HepG2 (cell line): ENCODE measurements around the gene RERE. TPM values are rescaled to one million over a fixed set of nuclear protein-coding genes. Genes with fewer than 3 reads are reported as not detected.
A peak's percentile ranks its signal among the peaks of the same experiment; 100 is the strongest.

Experiments used
- FOXP1 ChIP-seq, 2 experiments: fragments of 450-650 bp in 1 of 2; IDR thresholded peaks; 2 replicates each; pipeline ENCODE4 v1.6.1; 2017 to 2018; ENCODE audit warnings: antibody characterized with exemption in 1 of 2
- HDAC2 ChIP-seq: sonication (generic); formaldehyde crosslinking; IDR thresholded peaks from 2 replicates; pipeline ENCODE4 v1.4.0; 2020; ENCODE audit warnings: missing genetic modification reagents
- SPEN ChIP-seq: sonication (generic); formaldehyde crosslinking; IDR thresholded peaks from 2 replicates; pipeline ENCODE4 v1.5.1; 2020; ENCODE audit warnings: low read depth, mild to moderate bottlenecking, missing genetic modification reagents
- ZNF572 ChIP-seq: sonication (generic); formaldehyde crosslinking; IDR thresholded peaks from 2 replicates; pipeline ENCODE4 v1.5.1; 2020; ENCODE audit warnings: mild to moderate bottlenecking, missing genetic modification reagents
- polyA plus RNA-seq, 8 experiments: library from polyadenylated mRNA; depleted of rRNA in 3 of 8; stranded (reverse) in 7 of 8; unstranded in 1 of 8; fragments of >200 nt; fragmentation: Illumina TruSeq in 4 of 8; extraction: Trizol in 4 of 8; gene quantifications; 2 replicates each; pipeline versions ENCODE4 v1.2.1 to v1.2.3, GENCODE V29; 2011 to 2016; ENCODE audit warnings: low read depth in 4 of 8, missing spikeins in 1 of 8, mixed read lengths in 1 of 8; ENCODE audit not compliant: insufficient read depth in 1 of 8
- total RNA-seq, 5 experiments: library from RNA; depleted of rRNA; stranded (reverse); fragments of >200 nt; fragmentation: Illumina TruSeq; extraction: Trizol; gene quantifications; 2 replicates each; pipeline ENCODE4 v1.2.3, GENCODE V29; 2016; ENCODE audit warnings: low read depth in 1 of 5
- TF ChIP-seq, protein P1 (sequence below): sonication (generic); formaldehyde crosslinking; IDR thresholded peaks from 2 replicates; pipeline ENCODE4 v1.9.0; 2021; ENCODE audit warnings: mild to moderate bottlenecking, missing genetic modification reagents
- TF ChIP-seq, protein P2 (sequence below): IDR thresholded peaks from 2 replicates; pipeline ENCODE4 v1.6.1; 2012; ENCODE audit warnings: low read length, improper control_type of control experiment
- TF ChIP-seq, protein P3 (sequence below): sonication (generic); formaldehyde crosslinking; IDR thresholded peaks from 2 replicates; pipeline ENCODE4 v1.9.0; 2021; ENCODE audit warnings: missing genetic modification reagents, borderline replicate concordance
- TF ChIP-seq, protein P4 (sequence below): IDR thresholded peaks from 2 replicates; pipeline ENCODE4 v1.6.1; 2016; ENCODE audit warnings: missing compliant biosample characterization, missing genetic modification reagents, borderline replicate concordance
- TF ChIP-seq, protein P5 (sequence below): sonication (generic); formaldehyde crosslinking; IDR thresholded peaks from 2 replicates; pipeline ENCODE4 v1.5.0; 2020; ENCODE audit warnings: missing genetic modification reagents, mild to moderate bottlenecking, borderline replicate concordance

RERE gene
- total and polyA plus RNA-seq, 2 of the 13 experiments (the other 11 are each of a cell fraction or from before 2014, with no cell fraction given), result 18.3 to 21.9 TPM

DNA sequence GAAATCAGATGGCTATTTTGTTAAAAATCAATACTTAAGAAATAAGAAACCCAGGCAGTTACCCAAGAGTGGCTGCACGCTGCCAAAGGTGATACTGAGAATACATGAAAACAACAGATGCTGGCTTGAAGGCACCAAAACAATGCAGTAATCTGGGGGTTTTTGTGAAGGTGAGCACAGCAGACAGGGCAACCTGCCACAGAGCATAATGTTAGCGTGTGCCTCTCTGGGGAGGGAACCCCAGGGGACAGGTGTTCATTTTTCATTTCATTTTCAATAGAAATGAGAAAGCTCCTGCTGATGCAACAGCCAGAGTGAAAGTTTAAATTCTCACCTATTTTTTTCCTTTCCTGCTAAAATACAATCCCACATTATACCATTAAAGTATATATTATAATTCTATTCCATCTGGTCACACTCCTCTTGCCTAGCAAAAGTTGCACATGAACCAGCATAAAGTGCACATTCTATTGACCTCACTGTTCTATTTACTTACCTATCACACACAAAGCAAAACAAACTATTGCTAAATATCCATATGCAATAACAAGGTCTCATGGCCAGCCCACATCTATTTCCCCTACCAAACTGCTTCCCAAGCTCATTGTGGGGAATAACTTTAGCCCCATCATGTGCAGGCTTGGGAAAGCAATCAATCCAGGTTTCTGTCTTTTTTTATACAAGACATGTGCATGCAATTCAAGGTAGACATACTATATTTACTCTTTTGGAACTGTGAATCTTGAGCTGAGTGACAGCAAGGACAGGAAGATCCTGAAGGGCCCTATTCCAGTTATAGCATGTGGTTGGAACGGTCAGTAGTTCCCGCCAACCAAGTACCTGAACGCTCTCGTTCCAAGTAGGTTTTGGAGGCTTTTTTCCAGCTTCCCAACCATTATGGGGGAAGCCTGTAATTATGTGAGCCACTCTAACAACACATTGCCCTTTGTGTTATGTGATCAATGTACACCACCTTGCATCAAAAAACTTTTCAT lies 173.6 kb downstream of the RERE start (continued):
- TF ChIP-seq, protein P1, sequence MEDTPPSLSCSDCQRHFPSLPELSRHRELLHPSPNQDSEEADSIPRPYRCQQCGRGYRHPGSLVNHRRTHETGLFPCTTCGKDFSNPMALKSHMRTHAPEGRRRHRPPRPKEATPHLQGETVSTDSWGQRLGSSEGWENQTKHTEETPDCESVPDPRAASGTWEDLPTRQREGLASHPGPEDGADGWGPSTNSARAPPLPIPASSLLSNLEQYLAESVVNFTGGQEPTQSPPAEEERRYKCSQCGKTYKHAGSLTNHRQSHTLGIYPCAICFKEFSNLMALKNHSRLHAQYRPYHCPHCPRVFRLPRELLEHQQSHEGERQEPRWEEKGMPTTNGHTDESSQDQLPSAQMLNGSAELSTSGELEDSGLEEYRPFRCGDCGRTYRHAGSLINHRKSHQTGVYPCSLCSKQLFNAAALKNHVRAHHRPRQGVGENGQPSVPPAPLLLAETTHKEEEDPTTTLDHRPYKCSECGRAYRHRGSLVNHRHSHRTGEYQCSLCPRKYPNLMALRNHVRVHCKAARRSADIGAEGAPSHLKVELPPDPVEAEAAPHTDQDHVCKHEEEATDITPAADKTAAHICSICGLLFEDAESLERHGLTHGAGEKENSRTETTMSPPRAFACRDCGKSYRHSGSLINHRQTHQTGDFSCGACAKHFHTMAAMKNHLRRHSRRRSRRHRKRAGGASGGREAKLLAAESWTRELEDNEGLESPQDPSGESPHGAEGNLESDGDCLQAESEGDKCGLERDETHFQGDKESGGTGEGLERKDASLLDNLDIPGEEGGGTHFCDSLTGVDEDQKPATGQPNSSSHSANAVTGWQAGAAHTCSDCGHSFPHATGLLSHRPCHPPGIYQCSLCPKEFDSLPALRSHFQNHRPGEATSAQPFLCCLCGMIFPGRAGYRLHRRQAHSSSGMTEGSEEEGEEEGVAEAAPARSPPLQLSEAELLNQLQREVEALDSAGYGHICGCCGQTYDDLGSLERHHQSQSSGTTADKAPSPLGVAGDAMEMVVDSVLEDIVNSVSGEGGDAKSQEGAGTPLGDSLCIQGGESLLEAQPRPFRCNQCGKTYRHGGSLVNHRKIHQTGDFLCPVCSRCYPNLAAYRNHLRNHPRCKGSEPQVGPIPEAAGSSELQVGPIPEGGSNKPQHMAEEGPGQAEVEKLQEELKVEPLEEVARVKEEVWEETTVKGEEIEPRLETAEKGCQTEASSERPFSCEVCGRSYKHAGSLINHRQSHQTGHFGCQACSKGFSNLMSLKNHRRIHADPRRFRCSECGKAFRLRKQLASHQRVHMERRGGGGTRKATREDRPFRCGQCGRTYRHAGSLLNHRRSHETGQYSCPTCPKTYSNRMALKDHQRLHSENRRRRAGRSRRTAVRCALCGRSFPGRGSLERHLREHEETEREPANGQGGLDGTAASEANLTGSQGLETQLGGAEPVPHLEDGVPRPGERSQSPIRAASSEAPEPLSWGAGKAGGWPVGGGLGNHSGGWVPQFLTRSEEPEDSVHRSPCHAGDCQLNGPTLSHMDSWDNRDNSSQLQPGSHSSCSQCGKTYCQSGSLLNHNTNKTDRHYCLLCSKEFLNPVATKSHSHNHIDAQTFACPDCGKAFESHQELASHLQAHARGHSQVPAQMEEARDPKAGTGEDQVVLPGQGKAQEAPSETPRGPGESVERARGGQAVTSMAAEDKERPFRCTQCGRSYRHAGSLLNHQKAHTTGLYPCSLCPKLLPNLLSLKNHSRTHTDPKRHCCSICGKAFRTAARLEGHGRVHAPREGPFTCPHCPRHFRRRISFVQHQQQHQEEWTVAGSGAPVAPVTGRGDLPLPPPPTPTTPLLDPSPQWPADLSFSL (CRISPR knock-in tag), result no peak
- TF ChIP-seq, protein P2, sequence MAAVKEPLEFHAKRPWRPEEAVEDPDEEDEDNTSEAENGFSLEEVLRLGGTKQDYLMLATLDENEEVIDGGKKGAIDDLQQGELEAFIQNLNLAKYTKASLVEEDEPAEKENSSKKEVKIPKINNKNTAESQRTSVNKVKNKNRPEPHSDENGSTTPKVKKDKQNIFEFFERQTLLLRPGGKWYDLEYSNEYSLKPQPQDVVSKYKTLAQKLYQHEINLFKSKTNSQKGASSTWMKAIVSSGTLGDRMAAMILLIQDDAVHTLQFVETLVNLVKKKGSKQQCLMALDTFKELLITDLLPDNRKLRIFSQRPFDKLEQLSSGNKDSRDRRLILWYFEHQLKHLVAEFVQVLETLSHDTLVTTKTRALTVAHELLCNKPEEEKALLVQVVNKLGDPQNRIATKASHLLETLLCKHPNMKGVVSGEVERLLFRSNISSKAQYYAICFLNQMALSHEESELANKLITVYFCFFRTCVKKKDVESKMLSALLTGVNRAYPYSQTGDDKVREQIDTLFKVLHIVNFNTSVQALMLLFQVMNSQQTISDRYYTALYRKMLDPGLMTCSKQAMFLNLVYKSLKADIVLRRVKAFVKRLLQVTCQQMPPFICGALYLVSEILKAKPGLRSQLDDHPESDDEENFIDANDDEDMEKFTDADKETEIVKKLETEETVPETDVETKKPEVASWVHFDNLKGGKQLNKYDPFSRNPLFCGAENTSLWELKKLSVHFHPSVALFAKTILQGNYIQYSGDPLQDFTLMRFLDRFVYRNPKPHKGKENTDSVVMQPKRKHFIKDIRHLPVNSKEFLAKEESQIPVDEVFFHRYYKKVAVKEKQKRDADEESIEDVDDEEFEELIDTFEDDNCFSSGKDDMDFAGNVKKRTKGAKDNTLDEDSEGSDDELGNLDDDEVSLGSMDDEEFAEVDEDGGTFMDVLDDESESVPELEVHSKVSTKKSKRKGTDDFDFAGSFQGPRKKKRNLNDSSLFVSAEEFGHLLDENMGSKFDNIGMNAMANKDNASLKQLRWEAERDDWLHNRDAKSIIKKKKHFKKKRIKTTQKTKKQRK, result no peak
- TF ChIP-seq, protein P3, sequence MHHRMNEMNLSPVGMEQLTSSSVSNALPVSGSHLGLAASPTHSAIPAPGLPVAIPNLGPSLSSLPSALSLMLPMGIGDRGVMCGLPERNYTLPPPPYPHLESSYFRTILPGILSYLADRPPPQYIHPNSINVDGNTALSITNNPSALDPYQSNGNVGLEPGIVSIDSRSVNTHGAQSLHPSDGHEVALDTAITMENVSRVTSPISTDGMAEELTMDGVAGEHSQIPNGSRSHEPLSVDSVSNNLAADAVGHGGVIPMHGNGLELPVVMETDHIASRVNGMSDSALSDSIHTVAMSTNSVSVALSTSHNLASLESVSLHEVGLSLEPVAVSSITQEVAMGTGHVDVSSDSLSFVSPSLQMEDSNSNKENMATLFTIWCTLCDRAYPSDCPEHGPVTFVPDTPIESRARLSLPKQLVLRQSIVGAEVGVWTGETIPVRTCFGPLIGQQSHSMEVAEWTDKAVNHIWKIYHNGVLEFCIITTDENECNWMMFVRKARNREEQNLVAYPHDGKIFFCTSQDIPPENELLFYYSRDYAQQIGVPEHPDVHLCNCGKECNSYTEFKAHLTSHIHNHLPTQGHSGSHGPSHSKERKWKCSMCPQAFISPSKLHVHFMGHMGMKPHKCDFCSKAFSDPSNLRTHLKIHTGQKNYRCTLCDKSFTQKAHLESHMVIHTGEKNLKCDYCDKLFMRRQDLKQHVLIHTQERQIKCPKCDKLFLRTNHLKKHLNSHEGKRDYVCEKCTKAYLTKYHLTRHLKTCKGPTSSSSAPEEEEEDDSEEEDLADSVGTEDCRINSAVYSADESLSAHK (CRISPR knock-in tag), result no peak
- 0 out of 2 replicates have a peak, but pooled peaks have one; percentile 13 for TF ChIP-seq FOXP1 (IDR thresholded peaks at IDR 0.05)
- peak; percentile 94 for TF ChIP-seq FOXP1 (CRISPR knock-in tag; IDR thresholded peaks at IDR 0.05)
- no peak for TF ChIP-seq ZNF572
- TF ChIP-seq, protein P4, sequence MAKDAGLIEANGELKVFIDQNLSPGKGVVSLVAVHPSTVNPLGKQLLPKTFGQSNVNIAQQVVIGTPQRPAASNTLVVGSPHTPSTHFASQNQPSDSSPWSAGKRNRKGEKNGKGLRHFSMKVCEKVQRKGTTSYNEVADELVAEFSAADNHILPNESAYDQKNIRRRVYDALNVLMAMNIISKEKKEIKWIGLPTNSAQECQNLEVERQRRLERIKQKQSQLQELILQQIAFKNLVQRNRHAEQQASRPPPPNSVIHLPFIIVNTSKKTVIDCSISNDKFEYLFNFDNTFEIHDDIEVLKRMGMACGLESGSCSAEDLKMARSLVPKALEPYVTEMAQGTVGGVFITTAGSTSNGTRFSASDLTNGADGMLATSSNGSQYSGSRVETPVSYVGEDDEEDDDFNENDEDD (CRISPR knock-in tag), result peak; percentile 40; the same call in 1 of the 2 replicates
- TF ChIP-seq, protein P5, sequence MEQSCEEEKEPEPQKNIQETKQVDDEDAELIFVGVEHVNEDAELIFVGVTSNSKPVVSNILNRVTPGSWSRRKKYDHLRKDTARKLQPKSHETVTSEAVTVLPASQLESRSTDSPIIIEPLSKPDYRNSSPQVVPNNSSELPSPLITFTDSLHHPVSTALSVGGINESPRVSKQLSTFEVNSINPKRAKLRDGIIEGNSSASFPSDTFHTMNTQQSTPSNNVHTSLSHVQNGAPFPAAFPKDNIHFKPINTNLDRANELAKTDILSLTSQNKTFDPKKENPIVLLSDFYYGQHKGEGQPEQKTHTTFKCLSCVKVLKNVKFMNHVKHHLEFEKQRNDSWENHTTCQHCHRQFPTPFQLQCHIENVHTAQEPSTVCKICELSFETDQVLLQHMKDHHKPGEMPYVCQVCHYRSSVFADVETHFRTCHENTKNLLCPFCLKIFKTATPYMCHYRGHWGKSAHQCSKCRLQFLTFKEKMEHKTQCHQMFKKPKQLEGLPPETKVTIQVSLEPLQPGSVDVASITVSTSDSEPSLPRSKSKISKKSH (CRISPR knock-in tag), result no peak
- TF ChIP-seq HDAC2 (CRISPR knock-in tag), result peak; percentile 79
- no peak for TF ChIP-seq SPEN (CRISPR knock-in tag)
